ENCODE results near the gene TOMM20L.
A peak's percentile ranks its signal among the peaks of the same experiment; 100 is the strongest.

TOMM20L gene

DNA sequence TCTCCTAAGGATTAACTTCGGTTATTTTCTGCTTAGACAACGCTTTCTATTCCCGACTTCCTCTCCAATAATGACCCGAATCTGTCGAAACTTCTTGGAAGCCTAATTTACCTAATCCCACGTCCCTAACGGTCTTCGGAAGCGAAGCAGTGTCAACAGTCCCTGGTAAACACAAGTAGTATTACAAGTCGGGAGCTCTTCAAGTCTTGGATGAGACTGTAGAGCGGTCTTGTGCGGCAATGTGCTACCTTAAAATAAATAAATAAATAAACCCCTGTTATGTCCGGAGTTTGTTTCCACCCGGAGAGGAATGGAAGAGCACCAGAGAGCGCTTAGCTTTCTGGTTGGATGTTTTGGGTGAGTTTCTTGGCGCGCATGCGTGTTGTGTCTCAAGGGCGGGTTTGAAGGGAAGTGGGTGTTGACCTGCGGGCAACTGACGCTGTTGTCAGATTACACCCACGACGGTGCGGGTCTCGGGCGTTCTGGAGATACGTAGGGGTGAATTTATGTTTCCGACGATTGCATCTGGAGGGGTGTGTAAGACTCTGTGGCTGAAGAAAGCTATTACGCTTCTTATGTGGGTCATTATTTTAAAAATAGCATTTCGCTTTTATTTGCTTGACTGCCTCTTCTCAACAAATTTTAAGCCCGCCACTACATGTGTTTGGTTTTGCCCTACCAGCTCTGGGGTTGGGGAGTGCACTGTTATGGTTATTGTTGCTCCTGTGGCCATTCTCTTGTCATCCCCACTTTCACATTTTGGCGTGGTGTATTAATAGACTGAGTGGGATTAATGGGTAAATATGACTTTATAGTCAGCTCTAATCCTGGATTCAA lies 31.8 kb downstream of the TOMM20L start, which contains the start of the genes KIAA0586 and TIMM9:
Gene KIAA0586 (plus strand): TSS at position 439 of the 837 bp plus-strand sequence. CDS start 546 bp downstream, outside the sequence.
Gene TIMM9 (minus strand): TSS at position 251 of the 837 bp plus-strand sequence. CDS start 15,586 bp downstream, outside the sequence.
- DNase-seq (ENCODE audit: low read depth in 3 of 3), result peak; percentile 86 to 94 (median 92)

DNA sequence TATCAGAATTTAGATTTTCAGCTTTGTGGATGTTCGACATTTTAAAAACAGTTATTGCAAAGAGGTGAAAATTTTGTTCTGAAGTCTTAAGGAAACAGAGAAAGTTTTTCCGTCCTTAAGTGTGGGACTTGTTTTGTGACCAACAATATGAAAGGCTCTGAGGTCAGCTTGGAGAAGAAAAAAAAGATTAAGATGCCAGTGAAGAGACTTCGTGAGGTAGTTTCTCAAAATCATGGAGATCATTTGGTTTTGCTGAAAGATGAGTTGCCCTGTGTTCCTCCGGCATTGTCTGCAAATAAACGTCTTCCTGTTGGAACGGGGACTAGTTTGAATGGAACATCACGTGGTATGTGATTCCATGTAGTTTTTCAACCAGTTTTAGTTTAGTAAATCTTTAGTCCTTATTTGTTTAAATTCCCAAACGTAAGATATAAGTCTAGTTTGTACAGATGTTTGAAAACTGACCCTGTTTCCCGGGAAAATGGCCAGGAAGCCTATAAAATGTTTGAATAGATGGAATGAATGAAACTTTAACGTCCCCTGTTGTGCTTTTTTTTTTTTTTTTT lies 32.5 kb downstream of the TOMM20L start:
- DNase-seq (ENCODE audit: low read depth in 3 of 3), result peak in 1 of 3 donors; percentile 8

DNA sequence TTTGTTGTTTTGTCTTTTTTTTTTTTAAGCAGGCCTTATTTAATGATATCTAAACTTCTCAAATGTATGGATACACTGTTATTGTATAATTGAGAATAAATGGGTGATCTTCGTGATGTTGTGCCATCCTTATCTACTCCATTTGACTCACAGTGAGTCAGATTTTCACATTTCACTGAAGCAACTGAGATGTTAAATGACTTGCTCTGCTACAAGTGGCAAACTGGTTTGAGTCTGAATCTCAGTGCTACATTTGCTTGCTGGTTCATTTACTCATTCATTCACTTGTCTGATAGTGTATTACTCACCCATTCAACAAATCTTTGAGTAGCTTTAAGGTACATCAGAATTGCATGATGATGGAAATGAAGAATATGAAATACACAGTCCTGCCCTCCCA lies 34.4 kb downstream of the TOMM20L start:
- DNase-seq (ENCODE audit: low read depth in 3 of 3), result no peak

DNA sequence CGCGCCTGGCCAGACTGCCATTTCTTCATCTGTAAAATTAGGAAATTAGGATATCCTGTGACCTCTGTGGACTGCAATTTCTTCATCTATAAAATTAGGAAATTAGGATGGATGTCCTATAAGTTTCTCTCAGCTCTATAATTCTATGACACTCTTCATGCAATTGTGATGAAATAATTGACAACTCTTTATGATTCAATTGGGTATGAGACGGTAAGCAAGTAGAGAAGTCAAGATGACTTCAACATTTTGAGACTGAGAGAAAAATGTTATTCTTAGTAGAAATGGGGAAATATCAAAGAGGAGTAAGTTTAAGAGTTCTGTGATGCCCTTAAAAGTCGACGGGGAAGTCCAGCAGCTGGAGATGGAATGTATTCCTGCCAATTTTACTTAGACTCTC lies 43.7 kb downstream of the TOMM20L start:
- DNase-seq (ENCODE audit: low read depth in 3 of 3), result no peak

DNA sequence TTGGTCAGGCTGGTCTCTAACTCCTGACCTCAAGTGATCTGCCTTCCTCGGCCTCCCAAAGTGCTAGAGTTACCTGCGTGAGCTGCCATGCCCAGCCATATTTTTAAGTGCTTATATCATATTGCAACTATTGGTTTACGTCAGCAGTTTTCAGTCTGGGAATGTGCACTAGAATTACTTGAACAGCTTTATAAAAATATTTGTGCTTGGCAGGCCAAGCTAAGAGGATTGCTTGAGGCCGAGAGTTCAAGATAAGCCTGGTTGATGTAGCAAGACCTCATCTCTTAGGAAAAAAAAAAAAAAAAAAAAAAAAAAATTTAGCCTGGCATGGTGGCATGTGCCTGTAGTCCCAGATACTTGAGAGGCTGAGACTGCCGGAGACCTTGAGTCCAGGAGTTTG lies 48.9 kb downstream of the TOMM20L start:
- DNase-seq (ENCODE audit: low read depth in 3 of 3), result no peak

DNA sequence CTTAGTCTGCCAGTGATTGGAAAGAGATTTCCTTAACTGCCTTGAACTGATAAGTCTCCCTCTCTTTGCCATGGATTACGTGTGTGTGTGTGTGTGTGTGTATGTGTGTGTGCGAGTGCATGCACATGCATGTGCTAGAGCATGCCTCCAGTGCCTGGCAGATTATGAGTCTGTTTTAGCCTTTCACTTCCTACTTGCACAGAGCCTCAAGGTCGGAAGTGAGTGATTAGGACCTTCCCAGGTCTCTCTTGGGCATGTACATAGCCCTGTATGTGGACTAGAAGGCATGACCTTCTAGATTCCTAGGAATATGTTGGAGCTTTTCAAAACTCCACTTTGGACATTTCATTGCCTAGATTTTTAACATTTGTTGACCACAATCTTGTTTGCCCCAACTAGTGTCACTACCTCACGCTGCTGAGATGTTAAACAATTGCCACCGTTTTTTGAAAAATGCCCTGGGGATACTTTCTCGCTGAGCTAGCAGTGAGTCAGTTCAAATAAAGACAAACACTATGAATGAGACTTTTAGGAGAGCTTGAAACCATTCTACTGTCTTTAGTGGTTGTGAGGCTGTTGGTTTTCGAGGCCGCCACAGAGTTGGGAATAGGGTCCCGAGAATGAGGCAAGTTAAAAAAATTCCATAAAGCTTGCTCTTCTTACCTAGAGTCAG lies 60.0 kb downstream of the TOMM20L start:
- DNase-seq (ENCODE audit: low read depth in 3 of 3), result no peak
